DND-41 (cell line): ENCODE measurements around the gene SLC39A11.

ENCODE experiments used
- ATAC-seq: fragments of 200-7000 bp; cut with Tn5 transposase; 3 replicates; pipeline ENCODE4 v1.9.1; 2021; ENCODE audit warnings: low read depth; ENCODE audit not compliant: insufficient read depth
- DNase-seq: peaks from one replicate; pipeline ENCODE4 v3.0.0-alpha.2; 2020
- H2AFZ ChIP-seq: 2 replicates; pipeline ENCODE4 v1.6.0; 2012; ENCODE audit warnings: low read depth, low read length
- H3K27ac ChIP-seq: 2 replicates; pipeline ENCODE4 v1.5.1; 2012; ENCODE audit warnings: low read length, inconsistent platforms
- H3K27me3 ChIP-seq: fragments of 200-600 bp; sonication (generic); 2 replicates; pipeline ENCODE4 v1.6.0; 2012; ENCODE audit warnings: low read length, mild to moderate bottlenecking, inconsistent platforms; ENCODE audit not compliant: insufficient read depth, poor library complexity
- H3K36me3 ChIP-seq: 2 replicates; pipeline ENCODE4 v1.5.1; 2012; ENCODE audit warnings: low read length, inconsistent platforms; ENCODE audit not compliant: insufficient read depth
- H3K4me1 ChIP-seq: 2 replicates; pipeline ENCODE4 v1.5.1; 2012; ENCODE audit warnings: mild to moderate bottlenecking, low read length; ENCODE audit not compliant: insufficient read depth
- H3K4me2 ChIP-seq: 2 replicates; pipeline ENCODE4 v1.6.0; 2012; ENCODE audit warnings: mild to moderate bottlenecking, moderate library complexity, low read length, inconsistent platforms; ENCODE audit not compliant: insufficient read depth
- H3K4me3 ChIP-seq, 2 experiments: fragments of 200-600 bp in 1 of 2; shearing (Covaris generic) in 1 of 2; 2 replicates each; pipeline ENCODE4 v1.5.1; 2012 to 2016; ENCODE audit warnings: inconsistent platforms in 2 of 2, low read length in 2 of 2, mild to moderate bottlenecking in 2 of 2, low read depth in 1 of 2, moderate library complexity in 1 of 2
- H3K79me2 ChIP-seq: 2 replicates; pipeline ENCODE4 v1.6.0; 2012; ENCODE audit warnings: low read length, inconsistent platforms; ENCODE audit not compliant: insufficient read depth
- H3K9ac ChIP-seq: 2 replicates; pipeline ENCODE4 v1.6.0; 2012; ENCODE audit warnings: low read depth, mild to moderate bottlenecking, inconsistent platforms, low read length, moderate library complexity
- H3K9me3 ChIP-seq: 2 replicates; pipeline ENCODE4 v1.5.1; 2012; ENCODE audit warnings: low read length, moderate library complexity, mild to moderate bottlenecking, inconsistent platforms; ENCODE audit not compliant: insufficient read depth, severe bottlenecking
- H4K20me1 ChIP-seq: 2 replicates; pipeline ENCODE4 v1.6.0; 2012; ENCODE audit warnings: low read length; ENCODE audit not compliant: insufficient read depth
- CTCF ChIP-seq: IDR thresholded peaks from 2 replicates; pipeline ENCODE4 v1.5.1; 2012; ENCODE audit warnings: borderline replicate concordance, low read length, moderate library complexity, mild to moderate bottlenecking; ENCODE audit not compliant: poor library complexity, severe bottlenecking; ENCODE audit errors: extremely low read depth
- EZH2 ChIP-seq: IDR thresholded peaks from 3 replicates; pipeline ENCODE4 v1.6.1; 2012; ENCODE audit warnings: borderline replicate concordance, low read depth, mild to moderate bottlenecking, moderate library complexity, low read length, inconsistent platforms; ENCODE audit not compliant: severe bottlenecking

Gene SLC39A11

GRCh38 chr17:72972263-72972951 is 120.1 kb downstream of the SLC39A11 start:
- H3K9ac ChIP-seq = no peak overlapping the region
- H3K27me3 ChIP-seq = no peaks in the 10 kb centered on the region
- DNase-seq (no peak), ATAC-seq (no peak)
- no peak overlapping the region for H3K4me2 ChIP-seq
- H3K9me3 ChIP-seq = no peaks in the 10 kb centered on the region
- H3K27ac ChIP-seq = no peak overlapping the region
- H3K4me3 ChIP-seq = no peak overlapping the region
- TF ChIP-seq CTCF (no peak), EZH2 (no peak)
- H3K36me3 ChIP-seq = no peaks in the 10 kb centered on the region
- no peaks in the 10 kb centered on the region for H3K4me1 ChIP-seq
- H3K79me2 ChIP-seq = no peaks in the 10 kb centered on the region
- no peak overlapping the region for H2AFZ ChIP-seq
- no peaks in the 10 kb centered on the region; the same call in 1 of the 2 replicates for H4K20me1 ChIP-seq

DNA sequence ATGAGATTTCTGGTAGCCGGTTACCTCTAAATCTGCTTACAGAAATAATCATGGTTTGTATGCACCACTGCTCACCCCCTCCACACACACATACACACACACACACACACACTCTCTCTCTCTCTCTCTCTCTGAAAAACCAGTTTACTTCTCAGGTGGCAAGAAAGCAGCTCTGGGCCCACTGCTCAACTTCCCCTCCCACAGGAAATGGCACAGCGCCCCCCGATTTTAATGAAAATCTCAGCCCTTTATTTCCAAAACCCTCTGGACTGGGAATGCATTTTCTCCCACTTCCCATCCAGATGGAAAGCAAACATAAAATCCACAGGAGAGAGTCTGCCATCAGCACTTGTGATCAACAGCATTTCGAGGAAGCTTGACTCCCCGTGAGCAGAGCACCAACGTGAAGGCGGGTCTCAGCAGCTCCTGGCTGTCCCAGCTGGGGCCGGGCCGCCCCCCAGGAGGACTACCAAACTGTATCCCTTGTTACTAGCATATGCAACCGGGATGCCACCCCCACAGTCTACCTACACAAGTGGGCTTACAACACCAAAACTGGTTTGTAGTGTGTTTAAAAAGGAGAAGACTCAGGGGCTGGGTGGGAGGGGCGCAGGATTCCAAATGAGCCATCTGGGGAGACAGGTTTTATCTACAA is 121.1 kb downstream of the SLC39A11 start:
- Histone ChIP-seq H3K27me3 (no peaks in the 10 kb centered on the region), H3K36me3 (no peaks in the 10 kb centered on the region), H3K4me3 (no peak overlapping the region), H3K4me2 (no peak overlapping the region), H3K4me1 (no peaks in the 10 kb centered on the region), H3K9ac (no peak overlapping the region), H3K9me3 (no peaks in the 10 kb centered on the region), H4K20me1 (no peaks in the 10 kb centered on the region; the same call in 1 of the 2 replicates), H2AFZ (no peak overlapping the region), H3K79me2 (no peaks in the 10 kb centered on the region), H3K27ac (no peak overlapping the region)
- no peak for TF ChIP-seq EZH2
- no peak for TF ChIP-seq CTCF
- no peak for DNase-seq
- ATAC-seq = no peak

GRCh38 chr17:72970797-72971196 is 121.7 kb downstream of the SLC39A11 start:
- no peak overlapping the region for H3K9ac ChIP-seq
- H3K27ac ChIP-seq = no peak overlapping the region
- no peaks in the 10 kb centered on the region for H3K4me1 ChIP-seq
- H4K20me1 ChIP-seq = no peaks in the 10 kb centered on the region; the same call in 1 of the 2 replicates
- no peak overlapping the region for H3K4me3 ChIP-seq
- H3K4me2 ChIP-seq = no peak overlapping the region
- H3K27me3 ChIP-seq = no peaks in the 10 kb centered on the region
- H3K79me2 ChIP-seq = no peaks in the 10 kb centered on the region
- no peak for DNase-seq
- H3K9me3 ChIP-seq = no peaks in the 10 kb centered on the region
- H3K36me3 ChIP-seq = no peaks in the 10 kb centered on the region
- TF ChIP-seq EZH2 (no peak), CTCF (no peak)
- no peak overlapping the region for H2AFZ ChIP-seq
- no peak for ATAC-seq
